MM.1S (cell line): Measurements from ENCODE around the gene FMN1.

Experiments used
- EZH2 ChIP-seq: fragments of 300-600 bp; sonication (generic); optimal IDR thresholded peaks from 2 replicates; pipeline ENCODE3; 2017; ENCODE audit warnings: low read depth, mild to moderate bottlenecking, antibody characterized with exemption, low read length, mixed read lengths
- TF ChIP-seq, protein P1 (sequence below): fragments of 300-600 bp; sonication (generic); IDR thresholded peaks from 2 replicates; pipeline ENCODE4 v1.5.1; 2016; ENCODE audit warnings: antibody characterized with exemption, low read length, mixed read lengths

DNA sequence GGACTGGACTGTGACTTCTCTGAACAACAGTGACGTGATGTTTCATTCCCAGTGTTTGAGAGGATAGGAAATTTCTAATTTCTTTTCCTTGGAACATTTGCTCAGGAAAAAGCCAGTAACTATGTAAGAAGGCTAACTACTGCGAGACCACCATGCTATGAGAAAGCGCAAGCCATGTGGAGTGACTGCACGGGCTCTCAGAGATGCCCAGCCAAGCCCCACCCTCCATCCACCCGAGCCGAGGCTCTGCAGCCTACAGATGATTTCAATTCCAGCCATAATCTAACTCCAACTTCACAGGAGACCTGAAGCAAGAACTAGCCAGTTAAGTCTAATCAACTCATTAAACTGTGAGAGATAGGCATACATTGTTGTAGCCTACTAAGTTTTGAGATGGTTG lies 352.4 kb downstream of the FMN1 start:
- TF ChIP-seq, protein P1, sequence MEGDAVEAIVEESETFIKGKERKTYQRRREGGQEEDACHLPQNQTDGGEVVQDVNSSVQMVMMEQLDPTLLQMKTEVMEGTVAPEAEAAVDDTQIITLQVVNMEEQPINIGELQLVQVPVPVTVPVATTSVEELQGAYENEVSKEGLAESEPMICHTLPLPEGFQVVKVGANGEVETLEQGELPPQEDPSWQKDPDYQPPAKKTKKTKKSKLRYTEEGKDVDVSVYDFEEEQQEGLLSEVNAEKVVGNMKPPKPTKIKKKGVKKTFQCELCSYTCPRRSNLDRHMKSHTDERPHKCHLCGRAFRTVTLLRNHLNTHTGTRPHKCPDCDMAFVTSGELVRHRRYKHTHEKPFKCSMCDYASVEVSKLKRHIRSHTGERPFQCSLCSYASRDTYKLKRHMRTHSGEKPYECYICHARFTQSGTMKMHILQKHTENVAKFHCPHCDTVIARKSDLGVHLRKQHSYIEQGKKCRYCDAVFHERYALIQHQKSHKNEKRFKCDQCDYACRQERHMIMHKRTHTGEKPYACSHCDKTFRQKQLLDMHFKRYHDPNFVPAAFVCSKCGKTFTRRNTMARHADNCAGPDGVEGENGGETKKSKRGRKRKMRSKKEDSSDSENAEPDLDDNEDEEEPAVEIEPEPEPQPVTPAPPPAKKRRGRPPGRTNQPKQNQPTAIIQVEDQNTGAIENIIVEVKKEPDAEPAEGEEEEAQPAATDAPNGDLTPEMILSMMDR: no peak
- no peak for TF ChIP-seq EZH2
